ENCODE data around the gene PIF1. TPM values are rescaled to one million over a fixed set of nuclear protein-coding genes. Genes with fewer than 3 reads are reported as not detected.

The PIF1 gene
- total RNA-seq (2021) (54.8 and 67.6 TPM in 2 replicates), Bru-seq, nascent RNA (percentile 77 among the genes with signal in this experiment), BruChase-seq, experiment 1, labeled RNA remaining after a 2-hour chase (percentile 78 among the genes with signal in this experiment), BruChase-seq, experiment 2, labeled RNA remaining after a 6-hour chase (percentile 85 among the genes with signal in this experiment)
- long read RNA-seq, transcript PIF1-201 (13 exons, 2,687 nt), result major isoform, 11 of 38 reads
- long read RNA-seq, partial matches to known transcripts, result 7 of 38 reads
- long read RNA-seq, other reads (novel, unspliced or antisense), result 17 of 38 reads

- Histone ChIP-seq H3K36me3 (ENCODE audit: low read depth) (no peaks in the 10 kb centered on the region), H3K9me3 (ENCODE audit: insufficient read depth, low read depth) (no peaks in the 10 kb centered on the region), H3K4me2 (peak within 1 kb of the TSS; percentile 90), H3K79me2 (ENCODE audit: low read depth) (no peaks in the 10 kb centered on the region; the same call in 1 of the 2 replicates), H3K27ac (peak within 1 kb of the TSS; percentile 56), H3K9me2 (ENCODE audit: insufficient read depth) (no peaks in the 10 kb centered on the region), H2AFZ (peak within 1 kb of the TSS; percentile 89), H3K4me1 (replicated peaks; ENCODE audit: insufficient read depth) (no peaks in the 10 kb centered on the region; the same call in 1 of the 2 replicates), H3K27me3 (ENCODE audit: insufficient read depth, low read depth) (no peaks in the 10 kb centered on the region), H4K20me1 (ENCODE audit: insufficient read depth) (no peaks in the 10 kb centered on the region), H3F3A (ENCODE audit: insufficient read depth, low read depth) (no peaks in the 10 kb centered on the region), H3K4me3 (peak within 1 kb of the TSS; percentile 95)
- peak; percentile 90 to 91 for DNase-seq
- ChIA-PET POLR2A (ENCODE audit: unreplicated experiment) (interaction anchor here (0.5 to 0.7 kb wide), 6 partner anchors 69 to 511 kb away, joined by 3 to 13 read pairs (median 4); no protein-coding TSS in a partner anchor), CTCF (interaction anchor here (0.5 to 1.1 kb wide), 2 partner anchors 16 to 77 kb away, joined by 3 to 7 read pairs; no protein-coding TSS in a partner anchor)
- TF ChIP-seq EZH2 (IDR thresholded peaks at IDR 0.05; ENCODE audit: low read depth) (no peak), CTCF (conservative IDR thresholded peaks at IDR 0.05) (no peak)
- intact Hi-C loops (cut with micrococcal nuclease; ENCODE audit: unreplicated experiment), result no loop called here
- BruUV-seq (replicated peaks), result no TSS peak
These were observed at the start of gene PIF1 for GRCh38 chr15:64825431-64826294. Gene PIF1 (minus strand): TSS chr15:64825647. CDS start chr15:64824335, 1,312 bp downstream.

GRCh38 chr15:64870353-64870752 lies 44.9 kb upstream of the PIF1 start:
- Histone ChIP-seq H3K4me3 (no peak overlapping the region), H3K9me3 (ENCODE audit: insufficient read depth, low read depth) (no peaks in the 10 kb centered on the region), H3K9me2 (ENCODE audit: insufficient read depth) (no peaks in the 10 kb centered on the region), H3K36me3 (ENCODE audit: low read depth) (no peaks in the 10 kb centered on the region), H3K27ac (no peak overlapping the region), H3K79me2 (ENCODE audit: low read depth) (no peaks in the 10 kb centered on the region), H3K27me3 (ENCODE audit: insufficient read depth, low read depth) (no peaks in the 10 kb centered on the region), H3K4me1 (replicated peaks; ENCODE audit: insufficient read depth) (no peaks in the 10 kb centered on the region), H4K20me1 (ENCODE audit: insufficient read depth) (no peaks in the 10 kb centered on the region), H2AFZ (no peak overlapping the region), H3K4me2 (no peak overlapping the region), H3F3A (ENCODE audit: insufficient read depth, low read depth) (no peaks in the 10 kb centered on the region)
- DNase-seq, result no peak
- intact Hi-C loops (cut with micrococcal nuclease; ENCODE audit: unreplicated experiment), result no loop called here
- ChIA-PET CTCF (no interaction called here), POLR2A (ENCODE audit: unreplicated experiment) (no interaction called here)
- BruUV-seq (replicated peaks), result no TSS peak
- TF ChIP-seq EZH2 (IDR thresholded peaks at IDR 0.05; ENCODE audit: low read depth) (no peak), CTCF (conservative IDR thresholded peaks at IDR 0.05) (no peak)

- POLR2A ChIA-PET (ENCODE audit: unreplicated experiment), result no interaction called here
- Histone ChIP-seq H3K79me2 (ENCODE audit: low read depth) (no peaks in the 10 kb centered on the region), H3K36me3 (ENCODE audit: low read depth) (no peaks in the 10 kb centered on the region), H3F3A (ENCODE audit: insufficient read depth, low read depth) (no peaks in the 10 kb centered on the region), H3K4me3 (no peak overlapping the region), H3K27me3 (ENCODE audit: insufficient read depth, low read depth) (no peaks in the 10 kb centered on the region), H3K4me2 (no peak overlapping the region), H4K20me1 (ENCODE audit: insufficient read depth) (no peaks in the 10 kb centered on the region), H3K9me3 (ENCODE audit: insufficient read depth, low read depth) (no peaks in the 10 kb centered on the region), H3K27ac (no peak overlapping the region), H2AFZ (no peak overlapping the region), H3K4me1 (replicated peaks; ENCODE audit: insufficient read depth) (no peaks in the 10 kb centered on the region), H3K9me2 (ENCODE audit: insufficient read depth) (no peaks in the 10 kb centered on the region)
- no peak for TF ChIP-seq EZH2 (IDR thresholded peaks at IDR 0.05; ENCODE audit: low read depth)
- no peak for TF ChIP-seq CTCF (conservative IDR thresholded peaks at IDR 0.05)
- CTCF ChIA-PET, result no interaction called here
- intact Hi-C loops (cut with micrococcal nuclease; ENCODE audit: unreplicated experiment), result no loop called here
- BruUV-seq (replicated peaks), result no TSS peak
- no peak for DNase-seq
These were observed 44.1 kb upstream of the PIF1 start for GRCh38 chr15:64869501-64869900.
